Measurements from ENCODE around the gene CA7.

CA7 gene

GRCh38 chr16:66846266-66846665 is 2.1 kb downstream of the CA7 start:
- TF ChIP-seq CTCF (IDR thresholded peaks at IDR 0.05): no peak
- H3K27ac ChIP-seq: no peak overlapping the region
- DNase-seq: no peak
- no peaks in the 10 kb centered on the region for H3K9me3 ChIP-seq
- no peak overlapping the region for H3K4me3 ChIP-seq
- intact Hi-C loops (cut with DNase I; ENCODE audit: low total_unique reads): no loop called here
- H3K27me3 ChIP-seq: peaks cover 6 to 36% of the 10 kb centered on the region in 2 donors
- H3K4me1 ChIP-seq: peaks cover 8 to 23% (median 22%) of the 10 kb centered on the region in 4 donors
- H3K36me3 ChIP-seq: no peaks in the 10 kb centered on the region

- TF ChIP-seq CTCF (IDR thresholded peaks at IDR 0.05): no peak
- Histone ChIP-seq H3K27me3 (peaks cover 6 to 37% of the 10 kb centered on the region in 2 donors), H3K4me3 (no peak overlapping the region), H3K9me3 (no peaks in the 10 kb centered on the region), H3K4me1 (peaks cover 8 to 23% (median 22%) of the 10 kb centered on the region in 4 donors), H3K27ac (no peak overlapping the region), H3K36me3 (no peaks in the 10 kb centered on the region)
- intact Hi-C loops (cut with DNase I; ENCODE audit: low total_unique reads): no loop called here
- DNase-seq: peak in 1 of 2 donors; percentile 23
Observed at GRCh38 chr16:66846831-66847230, 2.6 kb downstream of the CA7 start.

GRCh38 chr16:66847533-66848067 is 3.4 kb downstream of the CA7 start:
- no peak overlapping the region for H3K27ac ChIP-seq
- peaks cover 6 to 37% of the 10 kb centered on the region in 2 donors for H3K27me3 ChIP-seq
- no peak for DNase-seq
- no peaks in the 10 kb centered on the region for H3K36me3 ChIP-seq
- no peak for TF ChIP-seq CTCF (IDR thresholded peaks at IDR 0.05)
- intact Hi-C loops (cut with DNase I; ENCODE audit: low total_unique reads): no loop called here
- no peak overlapping the region for H3K4me3 ChIP-seq
- peaks cover 8 to 23% (median 22%) of the 10 kb centered on the region in 4 donors for H3K4me1 ChIP-seq
- no peaks in the 10 kb centered on the region for H3K9me3 ChIP-seq

- no peaks in the 10 kb centered on the region for H3K9me3 ChIP-seq
- H3K36me3 ChIP-seq: no peaks in the 10 kb centered on the region
- H3K4me1 ChIP-seq: peaks cover 8 to 23% (median 22%) of the 10 kb centered on the region in 4 donors
- H3K27ac ChIP-seq: no peak overlapping the region
- TF ChIP-seq CTCF (IDR thresholded peaks at IDR 0.05): no peak
- intact Hi-C loops (cut with DNase I; ENCODE audit: low total_unique reads): no loop called here
- no peak overlapping the region for H3K4me3 ChIP-seq
- H3K27me3 ChIP-seq: peaks cover 6 to 33% of the 10 kb centered on the region in 2 donors
- DNase-seq: no peak
Observed at GRCh38 chr16:66848172-66848571, 4.0 kb downstream of the CA7 start.

- no peak for TF ChIP-seq CTCF (IDR thresholded peaks at IDR 0.05)
- intact Hi-C loops (cut with DNase I; ENCODE audit: low total_unique reads): no loop called here
Observed at GRCh38 chr16:66849021-66849420, 4.8 kb downstream of the CA7 start.

More at GRCh38 chr16:66849021-66849420, 4.8 kb downstream of the CA7 start:
- Histone ChIP-seq H3K9me3 (no peaks in the 10 kb centered on the region), H3K4me3 (no peak overlapping the region), H3K27me3 (peaks cover 6 to 25% of the 10 kb centered on the region in 2 donors), H3K27ac (no peak overlapping the region), H3K36me3 (no peaks in the 10 kb centered on the region), H3K4me1 (peaks cover 8 to 20% (median 20%) of the 10 kb centered on the region in 4 donors)
- peak in 1 of 2 donors; percentile 19 for DNase-seq

Measured in tibial artery (tissue), 4 donors.